ENCODE data around the gene MGAT3. TPM values are rescaled to one million over a fixed set of nuclear protein-coding genes. Genes with fewer than 3 reads are reported as not detected.

Gene MGAT3
- total and polyA plus RNA-seq, 2 of the 13 experiments (the other 11 are each of a cell fraction or from before 2014, with no cell fraction given) = 0.11 to 0.15 TPM

DNA sequence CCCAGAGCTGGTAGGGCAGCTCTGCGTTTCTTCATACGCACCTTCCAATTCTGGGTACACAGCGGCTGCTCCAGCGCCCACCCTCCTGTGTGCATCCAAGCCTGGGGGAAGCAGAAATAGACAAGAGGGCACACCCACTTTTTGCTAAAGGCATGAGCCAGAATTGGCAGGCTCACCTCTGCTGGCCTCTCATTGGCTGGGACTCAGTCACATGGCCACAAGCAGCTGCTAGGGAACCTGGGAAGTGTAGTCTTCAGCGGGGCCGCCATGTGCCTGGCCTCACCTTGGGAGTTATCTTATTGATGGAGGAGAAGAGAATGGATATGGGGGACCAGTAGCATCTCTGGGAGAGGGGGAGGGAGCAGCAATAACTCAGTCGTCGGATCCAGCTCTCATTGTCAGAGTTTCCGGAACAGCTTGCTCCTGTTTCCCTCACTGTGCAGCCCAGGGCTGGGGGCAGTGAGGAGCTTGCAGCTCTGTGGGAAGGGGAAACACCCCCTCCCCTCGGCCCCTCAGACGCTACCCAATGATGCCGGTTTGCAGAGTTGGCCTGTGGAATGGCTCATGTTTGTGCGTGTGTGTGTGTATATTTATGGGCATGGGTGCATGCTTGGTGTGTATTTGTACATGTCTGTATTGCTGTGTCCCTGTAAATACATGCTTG is 33.5 kb downstream of the MGAT3 start (continued):
- TF ChIP-seq, protein P1, sequence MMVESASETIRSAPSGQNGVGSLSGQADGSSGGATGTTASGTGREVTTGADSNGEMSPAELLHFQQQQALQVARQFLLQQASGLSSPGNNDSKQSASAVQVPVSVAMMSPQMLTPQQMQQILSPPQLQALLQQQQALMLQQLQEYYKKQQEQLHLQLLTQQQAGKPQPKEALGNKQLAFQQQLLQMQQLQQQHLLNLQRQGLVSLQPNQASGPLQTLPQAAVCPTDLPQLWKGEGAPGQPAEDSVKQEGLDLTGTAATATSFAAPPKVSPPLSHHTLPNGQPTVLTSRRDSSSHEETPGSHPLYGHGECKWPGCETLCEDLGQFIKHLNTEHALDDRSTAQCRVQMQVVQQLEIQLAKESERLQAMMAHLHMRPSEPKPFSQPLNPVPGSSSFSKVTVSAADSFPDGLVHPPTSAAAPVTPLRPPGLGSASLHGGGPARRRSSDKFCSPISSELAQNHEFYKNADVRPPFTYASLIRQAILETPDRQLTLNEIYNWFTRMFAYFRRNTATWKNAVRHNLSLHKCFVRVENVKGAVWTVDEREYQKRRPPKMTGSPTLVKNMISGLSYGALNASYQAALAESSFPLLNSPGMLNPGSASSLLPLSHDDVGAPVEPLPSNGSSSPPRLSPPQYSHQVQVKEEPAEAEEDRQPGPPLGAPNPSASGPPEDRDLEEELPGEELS (CRISPR knock-in tag; IDR thresholded peaks at IDR 0.05) = no peak
- peak; percentile 99 for TF ChIP-seq THAP11 (CRISPR knock-in tag; IDR thresholded peaks at IDR 0.05)
- no peak for TF ChIP-seq CBX1 (IDR thresholded peaks at IDR 0.05; ENCODE audit: low read depth)
- TF ChIP-seq, protein P2, sequence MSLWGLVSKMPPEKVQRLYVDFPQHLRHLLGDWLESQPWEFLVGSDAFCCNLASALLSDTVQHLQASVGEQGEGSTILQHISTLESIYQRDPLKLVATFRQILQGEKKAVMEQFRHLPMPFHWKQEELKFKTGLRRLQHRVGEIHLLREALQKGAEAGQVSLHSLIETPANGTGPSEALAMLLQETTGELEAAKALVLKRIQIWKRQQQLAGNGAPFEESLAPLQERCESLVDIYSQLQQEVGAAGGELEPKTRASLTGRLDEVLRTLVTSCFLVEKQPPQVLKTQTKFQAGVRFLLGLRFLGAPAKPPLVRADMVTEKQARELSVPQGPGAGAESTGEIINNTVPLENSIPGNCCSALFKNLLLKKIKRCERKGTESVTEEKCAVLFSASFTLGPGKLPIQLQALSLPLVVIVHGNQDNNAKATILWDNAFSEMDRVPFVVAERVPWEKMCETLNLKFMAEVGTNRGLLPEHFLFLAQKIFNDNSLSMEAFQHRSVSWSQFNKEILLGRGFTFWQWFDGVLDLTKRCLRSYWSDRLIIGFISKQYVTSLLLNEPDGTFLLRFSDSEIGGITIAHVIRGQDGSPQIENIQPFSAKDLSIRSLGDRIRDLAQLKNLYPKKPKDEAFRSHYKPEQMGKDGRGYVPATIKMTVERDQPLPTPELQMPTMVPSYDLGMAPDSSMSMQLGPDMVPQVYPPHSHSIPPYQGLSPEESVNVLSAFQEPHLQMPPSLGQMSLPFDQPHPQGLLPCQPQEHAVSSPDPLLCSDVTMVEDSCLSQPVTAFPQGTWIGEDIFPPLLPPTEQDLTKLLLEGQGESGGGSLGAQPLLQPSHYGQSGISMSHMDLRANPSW (CRISPR knock-in tag; IDR thresholded peaks at IDR 0.05; ENCODE audit: borderline replicate concordance) = no peak
- TF ChIP-seq, protein P3, sequence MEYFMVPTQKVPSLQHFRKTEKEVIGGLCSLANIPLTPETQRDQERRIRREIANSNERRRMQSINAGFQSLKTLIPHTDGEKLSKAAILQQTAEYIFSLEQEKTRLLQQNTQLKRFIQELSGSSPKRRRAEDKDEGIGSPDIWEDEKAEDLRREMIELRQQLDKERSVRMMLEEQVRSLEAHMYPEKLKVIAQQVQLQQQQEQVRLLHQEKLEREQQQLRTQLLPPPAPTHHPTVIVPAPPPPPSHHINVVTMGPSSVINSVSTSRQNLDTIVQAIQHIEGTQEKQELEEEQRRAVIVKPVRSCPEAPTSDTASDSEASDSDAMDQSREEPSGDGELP (IDR thresholded peaks at IDR 0.05; ENCODE audit: borderline replicate concordance, low read depth) = peak; percentile 42; the same call in 1 of the 2 replicates
- TF ChIP-seq, protein P4, sequence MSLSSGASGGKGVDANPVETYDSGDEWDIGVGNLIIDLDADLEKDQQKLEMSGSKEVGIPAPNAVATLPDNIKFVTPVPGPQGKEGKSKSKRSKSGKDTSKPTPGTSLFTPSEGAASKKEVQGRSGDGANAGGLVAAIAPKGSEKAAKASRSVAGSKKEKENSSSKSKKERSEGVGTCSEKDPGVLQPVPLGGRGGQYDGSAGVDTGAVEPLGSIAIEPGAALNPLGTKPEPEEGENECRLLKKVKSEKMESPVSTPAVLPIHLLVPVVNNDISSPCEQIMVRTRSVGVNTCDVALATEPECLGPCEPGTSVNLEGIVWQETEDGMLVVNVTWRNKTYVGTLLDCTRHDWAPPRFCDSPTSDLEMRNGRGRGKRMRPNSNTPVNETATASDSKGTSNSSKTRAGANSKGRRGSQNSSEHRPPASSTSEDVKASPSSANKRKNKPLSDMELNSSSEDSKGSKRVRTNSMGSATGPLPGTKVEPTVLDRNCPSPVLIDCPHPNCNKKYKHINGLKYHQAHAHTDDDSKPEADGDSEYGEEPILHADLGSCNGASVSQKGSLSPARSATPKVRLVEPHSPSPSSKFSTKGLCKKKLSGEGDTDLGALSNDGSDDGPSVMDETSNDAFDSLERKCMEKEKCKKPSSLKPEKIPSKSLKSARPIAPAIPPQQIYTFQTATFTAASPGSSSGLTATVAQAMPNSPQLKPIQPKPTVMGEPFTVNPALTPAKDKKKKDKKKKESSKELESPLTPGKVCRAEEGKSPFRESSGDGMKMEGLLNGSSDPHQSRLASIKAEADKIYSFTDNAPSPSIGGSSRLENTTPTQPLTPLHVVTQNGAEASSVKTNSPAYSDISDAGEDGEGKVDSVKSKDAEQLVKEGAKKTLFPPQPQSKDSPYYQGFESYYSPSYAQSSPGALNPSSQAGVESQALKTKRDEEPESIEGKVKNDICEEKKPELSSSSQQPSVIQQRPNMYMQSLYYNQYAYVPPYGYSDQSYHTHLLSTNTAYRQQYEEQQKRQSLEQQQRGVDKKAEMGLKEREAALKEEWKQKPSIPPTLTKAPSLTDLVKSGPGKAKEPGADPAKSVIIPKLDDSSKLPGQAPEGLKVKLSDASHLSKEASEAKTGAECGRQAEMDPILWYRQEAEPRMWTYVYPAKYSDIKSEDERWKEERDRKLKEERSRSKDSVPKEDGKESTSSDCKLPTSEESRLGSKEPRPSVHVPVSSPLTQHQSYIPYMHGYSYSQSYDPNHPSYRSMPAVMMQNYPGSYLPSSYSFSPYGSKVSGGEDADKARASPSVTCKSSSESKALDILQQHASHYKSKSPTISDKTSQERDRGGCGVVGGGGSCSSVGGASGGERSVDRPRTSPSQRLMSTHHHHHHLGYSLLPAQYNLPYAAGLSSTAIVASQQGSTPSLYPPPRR (CRISPR knock-in tag; IDR thresholded peaks at IDR 0.05; ENCODE audit: borderline replicate concordance) = no peak
- TF ChIP-seq JUNB (CRISPR knock-in tag; IDR thresholded peaks at IDR 0.05; ENCODE audit: borderline replicate concordance) = no peak
- no peak for TF ChIP-seq CENPX (CRISPR knock-in tag; IDR thresholded peaks at IDR 0.05)
- TF ChIP-seq MAZ (IDR thresholded peaks at IDR 0.05; ENCODE audit: borderline replicate concordance, low read depth, low read length) = no peak
- TF ChIP-seq MAZ (CRISPR knock-in tag; IDR thresholded peaks at IDR 0.05; ENCODE audit: low read depth) = no peak
- peak; percentile 91 for TF ChIP-seq NFYC (CRISPR knock-in tag; IDR thresholded peaks at IDR 0.05)
- no peak for TF ChIP-seq FOSL1 (CRISPR knock-in tag; IDR thresholded peaks at IDR 0.05; ENCODE audit: borderline replicate concordance)
- peak; percentile 22; the same call in 1 of the 2 replicates for TF ChIP-seq BORCS8-MEF2B (CRISPR knock-in tag; IDR thresholded peaks at IDR 0.05)
- no peak for TF ChIP-seq POLR2A (IDR thresholded peaks at IDR 0.05; ENCODE audit: insufficient read depth in 1 of 2, low read depth in 2 of 2, low read length in 2 of 2)
- no peak for TF ChIP-seq ZBTB8A (CRISPR knock-in tag; IDR thresholded peaks at IDR 0.05; ENCODE audit: borderline replicate concordance, low read depth)
- TF ChIP-seq ZNF616 (CRISPR knock-in tag; IDR thresholded peaks at IDR 0.05; ENCODE audit: low read depth) = no peak
- no peak for TF ChIP-seq SMAD1 (CRISPR knock-in tag; IDR thresholded peaks at IDR 0.05; ENCODE audit: borderline replicate concordance, low read depth)
- peak; percentile 32; the same call in 1 of the 2 replicates for TF ChIP-seq GABPB1 (CRISPR knock-in tag; IDR thresholded peaks at IDR 0.05)
